Epidermal melanocyte (primary cell): ENCODE measurements around the gene TP53.

Experiments
- DNase-seq: peaks from one replicate; pipeline ENCODE4 v3.0.0; 2011; ENCODE audit warnings: low spot score; ENCODE audit not compliant: insufficient read length

TP53 gene

GRCh38 chr17:7707446-7707845, 20.2 kb upstream of the TP53 start:
- DNase-seq, result no peak

GRCh38 chr17:7706631-7707354, 19.5 kb upstream of the TP53 start:
- DNase-seq, result no peak

DNA sequence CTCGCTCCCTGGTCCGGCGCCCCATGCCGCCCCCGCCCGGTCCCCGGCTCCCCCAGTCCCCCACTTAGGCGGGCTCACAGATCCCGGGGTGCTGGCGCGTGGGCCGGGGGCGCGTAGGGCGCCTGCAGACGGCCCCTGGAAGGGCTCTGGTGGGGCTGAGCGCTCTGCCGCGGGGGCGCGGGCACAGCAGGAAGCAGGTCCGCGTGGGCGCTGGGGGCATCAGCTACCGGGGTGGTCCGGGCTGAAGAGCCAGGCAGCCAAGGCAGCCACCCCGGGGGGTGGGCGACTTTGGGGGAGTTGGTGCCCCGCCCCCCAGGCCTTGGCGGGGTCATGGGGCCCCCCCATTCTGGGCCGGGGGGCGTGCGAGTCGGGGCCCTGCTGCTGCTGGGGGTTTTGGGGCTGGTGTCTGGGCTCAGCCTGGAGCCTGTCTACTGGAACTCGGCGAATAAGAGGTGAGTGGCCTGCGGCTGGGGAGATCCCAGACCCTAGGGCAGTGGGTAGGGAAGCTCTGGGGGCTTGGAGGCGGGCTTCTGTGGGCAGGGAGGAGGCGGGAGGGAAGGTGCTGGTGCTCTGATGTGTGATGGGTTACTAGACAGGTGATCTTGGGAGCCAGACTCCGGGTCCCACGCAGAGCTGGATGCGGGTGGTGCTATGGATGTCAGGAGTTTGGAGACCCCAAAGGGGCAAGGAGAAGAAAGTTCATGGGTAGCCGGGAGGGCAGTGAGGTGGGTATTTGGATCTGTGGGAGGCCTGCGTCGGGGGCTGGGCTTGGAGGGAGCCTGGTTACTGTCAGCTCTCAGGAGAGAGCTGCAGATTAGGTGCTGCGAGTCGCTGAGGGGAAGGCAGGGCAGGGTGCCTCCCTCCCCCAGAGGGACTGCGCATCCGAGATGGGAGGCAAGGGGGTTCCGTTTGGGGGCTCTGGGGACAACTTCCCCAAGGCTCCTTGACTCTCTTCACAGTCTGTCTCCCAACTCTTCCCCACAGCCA, 18.3 kb upstream of the TP53 start:
- no peak for DNase-seq

- no peak for DNase-seq
Observed at GRCh38 chr17:7704601-7705268, 17.4 kb upstream of the TP53 start, which contains the start of gene EFNB3. Gene EFNB3, plus strand, starts transcription at chr17:7705202. Its CDS starts 397 bp downstream, at chr17:7705599.

DNA sequence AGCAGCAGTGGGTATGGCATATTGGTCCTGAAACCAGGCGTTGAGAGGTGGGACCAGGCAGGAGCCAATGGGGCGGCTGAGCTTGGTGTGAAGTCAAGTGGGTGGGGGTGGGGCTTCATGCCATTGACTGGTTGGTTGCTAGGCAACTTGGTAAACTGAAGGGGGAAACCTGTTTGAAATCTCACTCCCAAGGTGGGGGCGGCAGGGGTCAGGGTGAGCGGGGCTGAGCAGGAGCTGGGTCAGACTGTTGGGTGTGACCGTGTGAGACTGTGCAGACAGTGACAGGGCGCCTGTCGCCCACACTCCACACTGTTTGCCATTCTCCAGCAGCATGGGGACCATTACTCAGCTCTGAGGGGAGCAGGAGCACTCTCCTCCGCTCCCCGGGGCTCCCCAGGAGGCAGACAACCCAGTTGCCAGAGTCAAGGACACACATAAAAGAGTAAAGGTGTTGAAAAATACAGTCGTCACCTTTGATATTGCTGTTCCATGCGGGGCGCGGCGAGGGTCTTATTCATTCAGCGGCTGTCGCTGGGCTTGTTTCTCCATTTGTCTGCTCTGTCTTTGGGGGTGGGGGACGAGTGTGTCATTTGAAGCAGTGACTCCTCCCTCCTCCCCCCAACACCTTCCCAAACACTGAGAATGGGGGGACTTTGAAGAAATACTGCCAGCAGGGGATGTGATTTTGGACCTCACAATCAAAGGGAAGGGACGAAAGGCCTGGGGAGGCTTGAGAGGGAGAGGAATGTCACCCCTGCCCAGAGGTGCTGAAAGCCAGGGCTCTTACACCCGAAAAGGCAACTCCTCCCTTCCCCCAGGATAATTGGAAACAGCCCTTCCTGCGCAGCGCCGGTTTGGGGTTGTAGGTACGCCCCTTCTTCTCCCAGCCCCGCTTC, 16.5 kb upstream of the TP53 start:
- DNase-seq, result no peak

GRCh38 chr17:7702776-7703175, 15.5 kb upstream of the TP53 start:
- DNase-seq, result no peak

GRCh38 chr17:7701681-7702080, 14.4 kb upstream of the TP53 start:
- no peak for DNase-seq

DNA sequence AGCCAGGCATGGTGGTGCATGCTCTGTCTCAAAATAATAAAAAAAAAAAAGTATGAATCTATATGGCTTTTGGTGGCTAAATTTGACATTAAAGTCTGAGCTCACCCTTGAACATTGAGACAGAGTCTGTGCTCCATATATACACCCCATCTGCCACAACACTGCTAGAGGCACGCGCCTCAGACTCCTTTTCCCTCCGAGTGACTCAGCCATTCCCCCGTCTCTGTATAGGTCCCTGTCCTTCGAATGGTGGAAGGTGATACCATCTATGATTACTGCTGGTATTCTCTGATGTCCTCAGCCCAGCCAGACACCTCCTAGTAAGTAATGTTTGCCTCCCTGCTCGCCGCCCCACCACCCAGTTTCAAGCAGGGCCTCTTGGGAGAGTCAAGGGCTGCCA, 13.2 kb upstream of the TP53 start:
- DNase-seq, result no peak

DNA sequence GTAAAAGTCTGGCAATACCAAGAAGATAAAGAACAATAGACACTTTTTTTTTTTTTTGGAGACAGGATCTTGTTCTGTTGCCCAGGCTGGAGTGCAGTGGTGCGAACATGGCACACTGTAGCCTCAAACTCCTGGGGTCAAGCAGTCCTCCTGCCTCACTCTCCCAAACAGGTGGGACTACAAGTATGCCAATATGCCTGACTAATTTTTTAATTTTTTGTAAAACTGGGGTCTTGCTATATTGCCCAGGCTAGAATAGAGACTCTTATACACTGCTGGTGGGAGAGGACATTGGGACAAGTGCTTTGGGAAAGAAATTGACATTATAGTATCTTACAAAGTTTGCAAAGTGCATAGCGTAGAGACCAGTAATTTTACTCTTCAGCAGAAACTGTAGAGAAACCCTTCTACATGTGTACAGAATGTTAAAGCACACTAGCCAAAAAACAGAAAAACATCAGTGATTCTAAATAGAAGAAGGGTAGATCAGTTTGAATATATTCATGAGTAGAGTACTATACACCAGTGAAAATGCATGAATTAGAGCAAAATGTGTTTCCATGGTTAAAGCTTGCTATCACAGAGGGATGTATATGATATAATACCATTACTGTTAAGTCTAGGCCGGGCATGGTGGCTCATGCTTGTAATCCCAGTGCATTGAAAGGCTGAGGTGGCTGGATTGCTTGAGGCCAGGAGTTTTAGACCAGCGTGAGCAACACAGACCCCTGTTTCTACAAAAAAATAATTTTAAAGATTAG, 10.7 kb upstream of the TP53 start:
- DNase-seq, result no peak

GRCh38 chr17:7695586-7695985, 8.3 kb upstream of the TP53 start:
- no peak for DNase-seq

- DNase-seq, result no peak
Observed at GRCh38 chr17:7688808-7689316, 1.6 kb upstream of the TP53 start.

DNA sequence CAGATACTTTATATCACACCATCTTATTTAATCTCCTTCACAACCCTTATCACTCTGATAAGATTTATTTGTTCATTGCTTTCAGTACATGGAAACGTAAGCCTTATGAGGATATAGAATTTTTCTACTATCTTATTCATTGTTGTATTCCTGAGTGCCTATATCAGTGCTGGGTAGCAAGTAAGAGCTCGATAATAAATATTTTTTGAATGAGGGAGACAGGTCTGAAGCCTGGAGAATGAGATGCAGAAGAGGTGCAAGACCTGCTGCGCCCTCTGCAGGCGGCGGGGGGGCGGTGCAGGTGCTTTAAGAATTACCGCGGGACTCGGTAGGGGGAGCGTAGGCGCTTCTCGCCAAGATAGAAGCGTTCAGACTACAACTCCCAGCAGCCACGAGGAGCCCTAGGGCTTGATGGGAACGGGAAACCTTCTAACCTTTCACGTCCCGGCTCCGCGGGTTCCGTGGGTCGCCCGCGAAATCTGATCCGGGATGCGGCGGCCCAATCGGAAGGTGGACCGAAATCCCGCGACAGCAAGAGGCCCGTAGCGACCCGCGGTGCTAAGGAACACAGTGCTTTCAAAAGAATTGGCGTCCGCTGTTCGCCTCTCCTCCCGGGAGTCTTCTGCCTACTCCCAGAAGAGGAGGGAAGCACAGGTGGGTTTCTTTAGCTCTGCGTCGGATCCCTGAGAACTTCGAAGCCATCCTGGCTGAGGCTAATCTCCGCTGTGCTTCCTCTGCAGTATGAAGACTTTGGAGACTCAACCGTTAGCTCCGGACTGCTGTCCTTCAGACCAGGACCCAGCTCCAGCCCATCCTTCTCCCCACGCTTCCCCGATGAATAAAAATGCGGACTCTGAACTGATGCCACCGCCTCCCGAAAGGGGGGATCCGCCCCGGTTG, 868 bp upstream of the TP53 start, which contains the start of gene WRAP53:
WRAP53 (plus strand) TSS at position 570 of the 900 bp plus-strand sequence; CDS start at position 742, 172 bp downstream.
- DNase-seq, result peak; percentile 94

GRCh38 chr17:7686222-7687071, 843 bp downstream of the TP53 start:
- peak; percentile 44 for DNase-seq

GRCh38 chr17:7685533-7686221, 1.6 kb downstream of the TP53 start:
- DNase-seq, result peak; percentile 92

- DNase-seq, result no peak
Observed at GRCh38 chr17:7684851-7685532, 2.3 kb downstream of the TP53 start.

GRCh38 chr17:7677388-7678067, 9.8 kb downstream of the TP53 start:
- DNase-seq, result peak; percentile 12
